Loucy (cell line): ENCODE data around the gene PYCR2.

Source experiments
- CTCF ChIP-seq: fragments of 200-600 bp; sonication (generic); conservative IDR thresholded peaks from 2 replicates; pipeline ENCODE4 v1.5.1; 2014; ENCODE audit warnings: mild to moderate bottlenecking, antibody characterized with exemption, low read length
- EZH2phosphoT487 ChIP-seq: fragments of 200-600 bp; IDR thresholded peaks from 2 replicates; pipeline ENCODE4 v1.6.1; 2018; ENCODE audit warnings: antibody characterized with exemption, mild to moderate bottlenecking, moderate library complexity, borderline replicate concordance

DNA sequence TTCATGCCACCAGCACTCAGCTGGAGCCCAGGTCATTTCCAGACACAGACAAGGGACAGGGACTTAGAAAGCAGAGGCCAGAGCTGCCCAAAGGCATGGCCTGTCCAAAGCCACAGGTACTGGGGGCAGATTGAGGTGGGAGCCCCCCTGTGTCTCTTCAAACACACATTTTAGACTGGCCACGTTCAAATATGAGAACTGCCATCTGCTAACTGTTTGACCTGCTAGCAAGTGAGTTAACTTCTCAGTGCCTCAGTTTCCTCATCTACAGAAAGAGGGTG lies 17.8 kb upstream of the PYCR2 start:
- TF ChIP-seq CTCF (no peak), EZH2phosphoT487 (no peak)
